GM18526 (cell line): ENCODE results near the gene SLC17A3.

Experiments
- POLR2A ChIP-seq: IDR thresholded peaks from 3 replicates; pipeline ENCODE4 v1.6.1; 2011; ENCODE audit not compliant: insufficient read length; ENCODE audit errors: extremely low read depth

SLC17A3 gene

GRCh38 chr6:25874118-25874517, at the start of gene SLC17A3:
TSS of gene SLC17A3 (minus strand) at chr6:25874243. CDS start at chr6:25868387, 5,856 bp downstream.
- TF ChIP-seq POLR2A: no peak

- no peak for TF ChIP-seq POLR2A
Measured at GRCh38 chr6:25922301-25922700, 48.3 kb upstream of the SLC17A3 start.

- no peak for TF ChIP-seq POLR2A
Measured at GRCh38 chr6:25921525-25922203, 47.6 kb upstream of the SLC17A3 start.

GRCh38 chr6:25919657-25920056, 45.6 kb upstream of the SLC17A3 start:
- no peak for TF ChIP-seq POLR2A

- TF ChIP-seq POLR2A: no peak
Measured at GRCh38 chr6:25918083-25918683, 44.1 kb upstream of the SLC17A3 start.

GRCh38 chr6:25916789-25917490, 42.9 kb upstream of the SLC17A3 start:
- no peak for TF ChIP-seq POLR2A

- TF ChIP-seq POLR2A: no peak
Measured at GRCh38 chr6:25916330-25916729, 42.3 kb upstream of the SLC17A3 start.

- TF ChIP-seq POLR2A: no peak
Measured at GRCh38 chr6:25913741-25914140, 39.7 kb upstream of the SLC17A3 start.

GRCh38 chr6:25911351-25911750, 37.3 kb upstream of the SLC17A3 start:
- TF ChIP-seq POLR2A: no peak

GRCh38 chr6:25907475-25908014, 33.5 kb upstream of the SLC17A3 start:
- TF ChIP-seq POLR2A: no peak

- TF ChIP-seq POLR2A: no peak
Measured at GRCh38 chr6:25903467-25904099, 29.5 kb upstream of the SLC17A3 start.

- no peak for TF ChIP-seq POLR2A
Measured at GRCh38 chr6:25902071-25902470, 28.0 kb upstream of the SLC17A3 start.

GRCh38 chr6:25900843-25901242, 26.8 kb upstream of the SLC17A3 start:
- TF ChIP-seq POLR2A: no peak

- no peak for TF ChIP-seq POLR2A
Measured at GRCh38 chr6:25899580-25900408, 25.8 kb upstream of the SLC17A3 start.

- TF ChIP-seq POLR2A: no peak
Measured at GRCh38 chr6:25899123-25899522, 25.1 kb upstream of the SLC17A3 start.
